HG03460 (cell line): ENCODE results near the gene ARHGAP26.
"Not testable (repeated sequence)": the region's sequence is repeated elsewhere in the genome, so short reads cannot be mapped to it uniquely, and the experiment has no call there.

ENCODE experiments used
- ATAC-seq: cut with Tn5 transposase; IDR thresholded peaks from one replicate; pipeline ENCODE4 v1.9.1; 2021; ENCODE audit not compliant: unreplicated experiment

The ARHGAP26 gene

GRCh38 chr5:142926549-142926948, 156.4 kb downstream of the ARHGAP26 start:
- ATAC-seq, result no peak

GRCh38 chr5:142928999-142929398, 158.8 kb downstream of the ARHGAP26 start:
- ATAC-seq, result not testable (repeated sequence)

- ATAC-seq, result no peak
Measured at GRCh38 chr5:142929587-142929986, 159.4 kb downstream of the ARHGAP26 start.

- no peak for ATAC-seq
Measured at GRCh38 chr5:142930395-142931110, 160.4 kb downstream of the ARHGAP26 start.

GRCh38 chr5:142931896-142932686, 161.9 kb downstream of the ARHGAP26 start:
- ATAC-seq, result no peak

- no peak for ATAC-seq
Measured at GRCh38 chr5:142934051-142934762, 164.0 kb downstream of the ARHGAP26 start.

GRCh38 chr5:142935014-142935413, 164.8 kb downstream of the ARHGAP26 start:
- ATAC-seq, result no peak

- ATAC-seq, result no peak
Measured at GRCh38 chr5:142937374-142937773, 167.2 kb downstream of the ARHGAP26 start.

- no peak for ATAC-seq
Measured at GRCh38 chr5:142938266-142938880, 168.2 kb downstream of the ARHGAP26 start.

- ATAC-seq, result no peak
Measured at GRCh38 chr5:142939006-142939405, 168.8 kb downstream of the ARHGAP26 start.

GRCh38 chr5:142939884-142940283, 169.7 kb downstream of the ARHGAP26 start:
- no peak for ATAC-seq

GRCh38 chr5:142941245-142941644, 171.1 kb downstream of the ARHGAP26 start:
- ATAC-seq, result no peak

GRCh38 chr5:142942901-142943300, 172.7 kb downstream of the ARHGAP26 start:
- ATAC-seq, result no peak

GRCh38 chr5:142944140-142944539, 174.0 kb downstream of the ARHGAP26 start:
- no peak for ATAC-seq

GRCh38 chr5:142945321-142945720, 175.1 kb downstream of the ARHGAP26 start:
- no peak for ATAC-seq

GRCh38 chr5:142945845-142946244, 175.7 kb downstream of the ARHGAP26 start:
- no peak for ATAC-seq

GRCh38 chr5:142946547-142947426, 176.6 kb downstream of the ARHGAP26 start:
- no peak for ATAC-seq

- no peak for ATAC-seq
Measured at GRCh38 chr5:142947427-142947709, 177.2 kb downstream of the ARHGAP26 start.

- ATAC-seq, result no peak
Measured at GRCh38 chr5:142952229-142952628, 182.1 kb downstream of the ARHGAP26 start.

GRCh38 chr5:142952871-142953270, 182.7 kb downstream of the ARHGAP26 start:
- not testable (repeated sequence) for ATAC-seq
